ENCODE measurements around the gene ZNF827.

The ZNF827 gene

GRCh38 chr4:145773581-145774234 is 164.9 kb downstream of the ZNF827 start:
- Histone ChIP-seq H3K4me3 (ENCODE audit: low read depth, low read length) (no peak overlapping the region), H3K9me3 (ENCODE audit: control insufficient read depth, insufficient read depth, low read depth, low read length) (no peaks in the 10 kb centered on the region), H3K27ac (ENCODE audit: extremely low read depth, low read depth, low read length) (no peak overlapping the region), H3K4me1 (ENCODE audit: control insufficient read depth, insufficient read depth, low read length) (no peaks in the 10 kb centered on the region), H3K36me3 (ENCODE audit: control insufficient read depth in 2 of 2, insufficient read depth in 1 of 2, low read length in 2 of 2) (peaks cover 0 to 33% of the 10 kb centered on the region in 2 experiments; a peak in 1 of 3 replicates)
- POLR2A ChIA-PET, result no interaction called here
- CTCF ChIA-PET, result no interaction called here
- peak; percentile 24; the same call in 1 of the 2 replicates for TF ChIP-seq SP7 (tag by site-specific recombination; IDR thresholded peaks at IDR 0.05)
- no peak for TF ChIP-seq ZNF558 (tag by site-specific recombination; IDR thresholded peaks at IDR 0.05)
- no peak for TF ChIP-seq ZNF791 (tag by site-specific recombination; IDR thresholded peaks at IDR 0.05)

GRCh38 chr4:145772347-145772746 is 166.3 kb downstream of the ZNF827 start:
- Histone ChIP-seq H3K4me1 (ENCODE audit: control insufficient read depth, insufficient read depth, low read length) (no peaks in the 10 kb centered on the region), H3K36me3 (ENCODE audit: control insufficient read depth in 2 of 2, insufficient read depth in 1 of 2, low read length in 2 of 2) (peaks cover 0 to 33% of the 10 kb centered on the region in 2 experiments; a peak in 1 of 3 replicates), H3K4me3 (ENCODE audit: low read depth, low read length) (no peak overlapping the region), H3K27ac (ENCODE audit: extremely low read depth, low read depth, low read length) (no peak overlapping the region), H3K9me3 (ENCODE audit: control insufficient read depth, insufficient read depth, low read depth, low read length) (no peaks in the 10 kb centered on the region)
- POLR2A ChIA-PET, result no interaction called here
- CTCF ChIA-PET, result interaction anchor here (1.1 kb wide), 1 partner anchor 12 kb away, joined by 3 read pairs; no protein-coding TSS in a partner anchor
- TF ChIP-seq ZNF514 (tag by site-specific recombination; IDR thresholded peaks at IDR 0.05), result no peak
- TF ChIP-seq SP3 (tag by site-specific recombination; IDR thresholded peaks at IDR 0.05), result no peak
- no peak for TF ChIP-seq ZNF510 (tag by site-specific recombination; IDR thresholded peaks at IDR 0.05; ENCODE audit: insufficient replicate concordance)
- no peak for TF ChIP-seq ZBTB26 (tag by site-specific recombination; optimal IDR thresholded peaks at IDR 0.05)
- no peak for TF ChIP-seq BCL6B (tag by site-specific recombination; IDR thresholded peaks at IDR 0.05)
- no peak for TF ChIP-seq ZNF449 (tag by site-specific recombination; IDR thresholded peaks at IDR 0.05)
- TF ChIP-seq BCL11A (tag by site-specific recombination; IDR thresholded peaks at IDR 0.05; ENCODE audit: low read depth), result no peak
- TF ChIP-seq ZNF391 (tag by site-specific recombination; IDR thresholded peaks at IDR 0.05; ENCODE audit: borderline replicate concordance, low read depth), result no peak
- TF ChIP-seq ZNF677 (tag by site-specific recombination; IDR thresholded peaks at IDR 0.05), result no peak
- no peak for TF ChIP-seq ZNF223 (tag by site-specific recombination; IDR thresholded peaks at IDR 0.05)
- no peak for TF ChIP-seq REST (tag by site-specific recombination; IDR thresholded peaks at IDR 0.05)
- no peak for TF ChIP-seq HOXD13 (CRISPR knock-in tag; IDR thresholded peaks at IDR 0.05; ENCODE audit: borderline replicate concordance)

Measured in HEK293 (cell line).